HepG2 (cell line): ENCODE results near the gene CCDC6. TPM values are rescaled to one million over a fixed set of nuclear protein-coding genes. Genes with fewer than 3 reads are reported as not detected.

Source experiments
- ATAC-seq: fragments of 200-7000 bp; cut with Tn5 transposase; 3 replicates; pipeline ENCODE4 v1.9.1; 2020; ENCODE audit warnings: mild to moderate bottlenecking, moderate library complexity
- BruUV-seq: library from RNA; stranded (reverse); fragments of 400-500 nt; replicated peaks from 2 replicates; lab custom pipeline; 2021; lab: Mats Ljungman, UMichigan
- CTCF ChIA-PET: fragments of 300-600 bp; formaldehyde crosslinking; extraction: SDS; loops from one replicate; lab custom pipeline; 2021; ENCODE audit warnings: low total read pairs, inconsistent platforms, low intra/inter-chr PET ratio; lab: Yijun Ruan, JAX
- POLR2A ChIA-PET: fragments of 350-600 bp; sonication (Branson Sonifier 250); formaldehyde crosslinking; loops from one replicate; lab custom pipeline; 2020; ENCODE audit warnings: antibody characterized with exemption, inconsistent platforms; lab: Yijun Ruan, JAX
- DNase-seq: peaks from one replicate; pipeline ENCODE4 v3.0.0-alpha.2; 2015; ENCODE audit warnings: low spot score
- FAIRE-seq: peaks from 3 replicates; lab custom pipeline; 2011; peaks lifted over from hg19 to GRCh38; lab: Jason Lieb, UNC
- H2AFZ ChIP-seq: one replicate; pipeline ENCODE4 v1.6.1; 2011; ENCODE audit warnings: low read length, inconsistent platforms
- H3K27ac ChIP-seq: fragments of 300-600 bp; 3 replicates; pipeline ENCODE4 v1.8.0; 2011; ENCODE audit warnings: mixed run types, mild to moderate bottlenecking, mixed read lengths, low read length, inconsistent platforms; ENCODE audit not compliant: insufficient read depth; ENCODE audit errors: extremely low read length
- H3K27me3 ChIP-seq, 2 experiments: fragments of 200-600 bp in 1 of 2; 2 replicates in 1 of 2; 3 replicates in 1 of 2; pipeline versions ENCODE4 v1.6.0 to v1.8.0; 2011; ENCODE audit warnings: low read length in 2 of 2, mild to moderate bottlenecking in 2 of 2, moderate library complexity in 2 of 2, inconsistent platforms in 1 of 2; ENCODE audit not compliant: insufficient read depth in 2 of 2, control insufficient read depth in 1 of 2
- H3K36me3 ChIP-seq, 2 experiments: fragments of 200-600 bp in 1 of 2; replicated peaks in 1 of 2; 2 replicates in 1 of 2; 3 replicates in 1 of 2; pipeline versions ENCODE4 v1.5.1 to v1.8.0; 2011; ENCODE audit warnings: low read length in 2 of 2, inconsistent platforms in 1 of 2; ENCODE audit not compliant: insufficient read depth in 2 of 2, control insufficient read depth in 1 of 2
- H3K4me1 ChIP-seq: 2 replicates; pipeline ENCODE4 v1.5.1; 2012; ENCODE audit warnings: low read length, inconsistent platforms; ENCODE audit not compliant: insufficient read depth
- H3K4me2 ChIP-seq: 2 replicates; pipeline ENCODE4 v1.6.0; 2011; ENCODE audit warnings: low read depth, low read length, inconsistent platforms
- H3K4me3 ChIP-seq, 3 experiments: fragments of 200-600 bp in 1 of 3; sonication (generic), shearing (Covaris generic) in 1 of 3; replicated peaks in 1 of 3; 2 replicates each; pipeline ENCODE4 v1.5.1; 2011 to 2016; ENCODE audit warnings: low read length in 3 of 3, inconsistent platforms in 2 of 3, low read depth in 2 of 3, mild to moderate bottlenecking in 2 of 3, control low read depth in 1 of 3, mixed read lengths in 1 of 3; ENCODE audit not compliant: insufficient read depth in 1 of 3
- H3K79me2 ChIP-seq: one replicate; pipeline ENCODE4 v1.6.1; 2011; ENCODE audit warnings: low read length, inconsistent platforms; ENCODE audit not compliant: insufficient read depth
- H3K9ac ChIP-seq: 2 replicates; pipeline ENCODE4 v1.6.0; 2011; ENCODE audit warnings: mild to moderate bottlenecking, low read depth, low read length, inconsistent platforms; ENCODE audit not compliant: insufficient read depth
- H3K9me3 ChIP-seq: 2 replicates; pipeline ENCODE4 v1.5.1; 2012; ENCODE audit warnings: mild to moderate bottlenecking, low read length
- H4K20me1 ChIP-seq: 2 replicates; pipeline ENCODE4 v1.6.0; 2011; ENCODE audit warnings: inconsistent platforms, mild to moderate bottlenecking, low read length, moderate library complexity; ENCODE audit not compliant: insufficient read depth
- DPF2 ChIP-seq: sonication (generic); formaldehyde crosslinking; IDR thresholded peaks from 2 replicates; pipeline ENCODE4 v1.4.0; 2020; ENCODE audit warnings: mild to moderate bottlenecking, low read depth, missing genetic modification reagents, borderline replicate concordance
- MTERF4 ChIP-seq: sonication (generic); formaldehyde crosslinking; IDR thresholded peaks from 2 replicates; pipeline ENCODE4 v1.8.0; 2023; ENCODE audit warnings: mild to moderate bottlenecking, missing genetic modification reagents
- MXD1 ChIP-seq: sonication (generic); formaldehyde crosslinking; IDR thresholded peaks from 2 replicates; pipeline ENCODE4 v1.4.0; 2020; ENCODE audit warnings: mild to moderate bottlenecking, missing genetic modification reagents
- POGK ChIP-seq: sonication (generic); formaldehyde crosslinking; conservative IDR thresholded peaks from 2 replicates; pipeline ENCODE4 v1.8.0; 2022; ENCODE audit warnings: mild to moderate bottlenecking, moderate library complexity, missing genetic modification reagents
- PRDM4 ChIP-seq: sonication (generic); formaldehyde crosslinking; IDR thresholded peaks from 2 replicates; pipeline ENCODE4 v1.9.0; 2021; ENCODE audit warnings: missing genetic modification reagents, borderline replicate concordance
- RFX5 ChIP-seq: IDR thresholded peaks from 2 replicates; pipeline ENCODE4 v1.6.1; 2011; ENCODE audit warnings: low read depth, low read length, improper control_type of control experiment
- ZNF205 ChIP-seq: IDR thresholded peaks from 2 replicates; pipeline ENCODE4 v1.6.1; 2018; ENCODE audit warnings: missing biosample characterization, missing genetic modification reagents
- ZNF580 ChIP-seq: IDR thresholded peaks from 2 replicates; pipeline ENCODE4 v1.6.1; 2016; ENCODE audit warnings: low read depth, borderline replicate concordance
- ZNF609 ChIP-seq: sonication (generic); formaldehyde crosslinking; IDR thresholded peaks from 2 replicates; pipeline ENCODE4 v1.4.0; 2020; ENCODE audit warnings: mild to moderate bottlenecking, missing genetic modification reagents, borderline replicate concordance
- ZNF749 ChIP-seq: sonication (generic); formaldehyde crosslinking; IDR thresholded peaks from 2 replicates; pipeline ENCODE4 v1.8.0; 2022; ENCODE audit warnings: mild to moderate bottlenecking, missing genetic modification reagents, moderate library complexity, borderline replicate concordance
- WGBS: methylation state at CpG from one replicate; pipeline ENCODE4 v1.1.6; 2017; ENCODE audit warnings: low lambda C conversion rate; 5-methylcytosine and 5-hydroxymethylcytosine counted together
- in situ Hi-C: cut with HindIII; loops from 2 replicates; pipeline ENCODE4 v1.10.0; 2017; ENCODE audit warnings: low pct_unique_long_range_greater_than_20kb; ENCODE audit not compliant: extremely low pct_ligation_motif_present
- intact Hi-C: fragments of 100-400 bp; cut with micrococcal nuclease; formaldehyde crosslinking; loops from one replicate; pipeline ENCODE4 v1.10.0; 2022; ENCODE audit not compliant: unreplicated experiment
- polyA plus RNA-seq, 8 experiments: library from polyadenylated mRNA; depleted of rRNA in 3 of 8; stranded (reverse) in 7 of 8; unstranded in 1 of 8; fragments of >200 nt; fragmentation: Illumina TruSeq in 4 of 8; extraction: Trizol in 4 of 8; gene quantifications; 2 replicates each; pipeline versions ENCODE4 v1.2.1 to v1.2.3, GENCODE V29; 2011 to 2016; ENCODE audit warnings: low read depth in 4 of 8, missing spikeins in 1 of 8, mixed read lengths in 1 of 8; ENCODE audit not compliant: insufficient read depth in 1 of 8
- total RNA-seq, 5 experiments: library from RNA; depleted of rRNA; stranded (reverse); fragments of >200 nt; fragmentation: Illumina TruSeq; extraction: Trizol; gene quantifications; 2 replicates each; pipeline ENCODE4 v1.2.3, GENCODE V29; 2016; ENCODE audit warnings: low read depth in 1 of 5

Gene CCDC6
- total and polyA plus RNA-seq, 2 of the 13 experiments (the other 11 are each of a cell fraction or from before 2014, with no cell fraction given), result 17.9 to 18.3 TPM

GRCh38 chr10:59873896-59874295 lies 32.5 kb downstream of the CCDC6 start:
- Histone ChIP-seq H3K27ac (no peak overlapping the region), H4K20me1 (no peaks in the 10 kb centered on the region), H3K4me2 (no peak overlapping the region), H3K27me3 (no peaks in the 10 kb centered on the region), H3K36me3 (no peaks in the 10 kb centered on the region), H3K9ac (no peak overlapping the region), H3K4me1 (peaks cover 16% of the 10 kb centered on the region), H3K9me3 (no peaks in the 10 kb centered on the region)
- 92% methylated on average over 4 of the region's 4 CpGs for WGBS
- FAIRE-seq, result no peak
- no peak for DNase-seq
- no TSS peak for BruUV-seq
- in situ Hi-C loops, result loop anchor here (25.0 kb wide), 1 partner anchor 163 kb away; no protein-coding TSS in a partner anchor
- CTCF ChIA-PET, result no interaction called here
- ATAC-seq, result no peak
- no peak for TF ChIP-seq RFX5
- TF ChIP-seq ZNF749, result no peak
- no peak for TF ChIP-seq ZNF580 (CRISPR knock-in tag)
- TF ChIP-seq ZNF609 (CRISPR knock-in tag), result no peak
- no peak for TF ChIP-seq MXD1 (CRISPR knock-in tag)
- TF ChIP-seq MTERF4 (CRISPR knock-in tag), result no peak
- no peak for TF ChIP-seq PRDM4 (CRISPR knock-in tag)
- no peak for TF ChIP-seq ZNF205 (CRISPR knock-in tag)
- no peak for TF ChIP-seq POGK (CRISPR knock-in tag)
- TF ChIP-seq DPF2 (CRISPR knock-in tag), result no peak
- TF ChIP-seq, all 625 proteins: peak for 0
- Histone ChIP-seq H2AFZ (no peak overlapping the region), H3K79me2 (peaks cover 72% of the 10 kb centered on the region), H3K4me3 (no peak overlapping the region)
- intact Hi-C loops, result no loop called here
- POLR2A ChIA-PET, result no interaction called here
